K562 (cell line): Measurements from ENCODE around the gene AMFR.
A peak's percentile ranks its signal among the peaks of the same experiment; 100 is the strongest.

ENCODE experiments used
- BDP1 ChIP-seq: IDR thresholded peaks from 3 replicates; pipeline ENCODE4 v1.6.1; 2011; ENCODE audit not compliant: insufficient read length, insufficient read depth
- EGR1 ChIP-seq: fragments of 450-650 bp; conservative IDR thresholded peaks from 2 replicates; pipeline ENCODE4 v1.6.1; 2017; ENCODE audit warnings: mild to moderate bottlenecking
- GATAD2B ChIP-seq: fragments of 450-650 bp; IDR thresholded peaks from 2 replicates; pipeline ENCODE4 v1.6.1; 2017; ENCODE audit warnings: mild to moderate bottlenecking, borderline replicate concordance
- PTBP1 ChIP-seq: fragments of 200-400 bp; formaldehyde crosslinking; IDR thresholded peaks from 2 replicates; pipeline ENCODE4 v1.6.1; 2017; ENCODE audit warnings: low read depth, low read length
- TCF3 ChIP-seq: sonication (generic); formaldehyde crosslinking; IDR thresholded peaks from 2 replicates; pipeline ENCODE4 v1.4.0; 2020; ENCODE audit warnings: mild to moderate bottlenecking, missing genetic modification reagents
- ZC3H11A ChIP-seq: IDR thresholded peaks from 2 replicates; pipeline ENCODE4 v1.6.1; 2012; ENCODE audit warnings: low read depth, low read length, improper control_type of control experiment
- ZKSCAN1 ChIP-seq: fragments of 150-350 bp; IDR thresholded peaks from 2 replicates; pipeline ENCODE4 v1.6.1; 2016; ENCODE audit warnings: low read depth, low read length

GRCh38 chr16:56423584-56424403, 1.6 kb downstream of the AMFR start:
- no peak for TF ChIP-seq PTBP1
- no peak for TF ChIP-seq EGR1
- TF ChIP-seq BDP1 = no peak
- peak; percentile 20; the same call in 1 of the 2 replicates for TF ChIP-seq GATAD2B
- TF ChIP-seq TCF3 (CRISPR knock-in tag) = peak; percentile 21; the same call in 1 of the 2 replicates
- no peak for TF ChIP-seq ZC3H11A
- TF ChIP-seq ZKSCAN1 = no peak
